ENCODE results near the gene ZNF710. TPM values are rescaled to one million over a fixed set of nuclear protein-coding genes. Genes with fewer than 3 reads are reported as not detected.

The ZNF710 gene
- total RNA-seq, 1 experiment from 2014 or later, result 27.3 TPM

- no peak for TF ChIP-seq CTCF (conservative IDR thresholded peaks at IDR 0.05; ENCODE audit: low read depth, low read length)
- TF ChIP-seq EZH2 (IDR thresholded peaks at IDR 0.05; ENCODE audit: borderline replicate concordance, low read depth, low read length, poor library complexity, severe bottlenecking), result no peak
- POLR2A ChIA-PET (ENCODE audit: low non-redundant PET), result no interaction called here
- H3K27ac ChIP-seq (ENCODE audit: low read depth, low read length, poor library complexity, severe bottlenecking), result no peak overlapping the region
- intact Hi-C loops (cut with micrococcal nuclease; ENCODE audit: unreplicated experiment), result no loop called here
- no peaks in the 10 kb centered on the region for H3K9me3 ChIP-seq (ENCODE audit: low read depth, low read length, poor library complexity, severe bottlenecking)
- peaks cover 13% of the 10 kb centered on the region for H3K36me3 ChIP-seq (ENCODE audit: insufficient read depth, low read length, poor library complexity, severe bottlenecking)
- no peaks in the 10 kb centered on the region for H3K4me1 ChIP-seq (ENCODE audit: insufficient read depth, low read length, poor library complexity, severe bottlenecking)
- BruUV-seq (replicated peaks), result no TSS peak
- CTCF ChIA-PET, result no interaction called here
- no peaks in the 10 kb centered on the region for H3K27me3 ChIP-seq (replicated peaks; ENCODE audit: insufficient read depth, low read depth, low read length, poor library complexity)
- DNase-seq (ENCODE audit: low spot score), result no peak
- H3K4me3 ChIP-seq (ENCODE audit: low read depth, low read length, poor library complexity, severe bottlenecking), result no peak overlapping the region
Measured at GRCh38 chr15:90072978-90073640, 72.0 kb downstream of the ZNF710 start.

- CTCF ChIA-PET, result no interaction called here
Measured at GRCh38 chr15:90074023-90074422, 72.9 kb downstream of the ZNF710 start.

GRCh38 chr15:90074916-90075315 lies 73.8 kb downstream of the ZNF710 start:
- no peak overlapping the region for H3K4me3 ChIP-seq (ENCODE audit: low read depth, low read length, poor library complexity, severe bottlenecking)
- no peak overlapping the region for H3K27ac ChIP-seq (ENCODE audit: low read depth, low read length, poor library complexity, severe bottlenecking)
- no TSS peak for BruUV-seq (replicated peaks)
- no peak for TF ChIP-seq EZH2 (IDR thresholded peaks at IDR 0.05; ENCODE audit: borderline replicate concordance, low read depth, low read length, poor library complexity, severe bottlenecking)
- TF ChIP-seq CTCF (conservative IDR thresholded peaks at IDR 0.05; ENCODE audit: low read depth, low read length), result no peak
- no peaks in the 10 kb centered on the region for H3K9me3 ChIP-seq (ENCODE audit: low read depth, low read length, poor library complexity, severe bottlenecking)
- DNase-seq (ENCODE audit: low spot score), result no peak
- POLR2A ChIA-PET (ENCODE audit: low non-redundant PET), result no interaction called here
- intact Hi-C loops (cut with micrococcal nuclease; ENCODE audit: unreplicated experiment), result no loop called here
- H3K4me1 ChIP-seq (ENCODE audit: insufficient read depth, low read length, poor library complexity, severe bottlenecking), result no peaks in the 10 kb centered on the region
- H3K27me3 ChIP-seq (replicated peaks; ENCODE audit: insufficient read depth, low read depth, low read length, poor library complexity), result no peaks in the 10 kb centered on the region
- CTCF ChIA-PET, result no interaction called here
- peaks cover 13% of the 10 kb centered on the region for H3K36me3 ChIP-seq (ENCODE audit: insufficient read depth, low read length, poor library complexity, severe bottlenecking)

More at GRCh38 chr15:90074023-90074422, 72.9 kb downstream of the ZNF710 start:
- Histone ChIP-seq H3K27ac (ENCODE audit: low read depth, low read length, poor library complexity, severe bottlenecking) (no peak overlapping the region), H3K36me3 (ENCODE audit: insufficient read depth, low read length, poor library complexity, severe bottlenecking) (peaks cover 13% of the 10 kb centered on the region), H3K4me1 (ENCODE audit: insufficient read depth, low read length, poor library complexity, severe bottlenecking) (no peaks in the 10 kb centered on the region), H3K27me3 (replicated peaks; ENCODE audit: insufficient read depth, low read depth, low read length, poor library complexity) (no peaks in the 10 kb centered on the region), H3K9me3 (ENCODE audit: low read depth, low read length, poor library complexity, severe bottlenecking) (no peaks in the 10 kb centered on the region), H3K4me3 (ENCODE audit: low read depth, low read length, poor library complexity, severe bottlenecking) (no peak overlapping the region)
- POLR2A ChIA-PET (ENCODE audit: low non-redundant PET), result no interaction called here
- TF ChIP-seq CTCF (conservative IDR thresholded peaks at IDR 0.05; ENCODE audit: low read depth, low read length), result no peak
- no peak for TF ChIP-seq EZH2 (IDR thresholded peaks at IDR 0.05; ENCODE audit: borderline replicate concordance, low read depth, low read length, poor library complexity, severe bottlenecking)
- BruUV-seq (replicated peaks), result no TSS peak
- DNase-seq (ENCODE audit: low spot score), result no peak
- intact Hi-C loops (cut with micrococcal nuclease; ENCODE audit: unreplicated experiment), result no loop called here

All from A673 (cell line).